HT-29 (cell line): ENCODE measurements around the gene TMEM213. TPM values are rescaled to one million over a fixed set of nuclear protein-coding genes. Genes with fewer than 3 reads are reported as not detected.

ENCODE experiments used
- DNase-seq: peaks from one replicate; pipeline ENCODE4 v3.0.0-alpha.2; 2015; ENCODE audit warnings: low spot score
- small RNA-seq: library from RNA; depleted of rRNA; stranded (forward); fragments of <200 nt; gene quantifications from one replicate; pipeline ENCODE3, GENCODE V24; 2014
- total RNA-seq: library from RNA; depleted of rRNA; stranded (reverse); fragments of >200 nt; shearing (Covaris generic); gene quantifications from 2 replicates; pipeline ENCODE4 v1.2.3, GENCODE V29; 2014; rRNA removed

TMEM213 gene
- total RNA-seq, 1 experiment from 2014 or later: not detected

DNA sequence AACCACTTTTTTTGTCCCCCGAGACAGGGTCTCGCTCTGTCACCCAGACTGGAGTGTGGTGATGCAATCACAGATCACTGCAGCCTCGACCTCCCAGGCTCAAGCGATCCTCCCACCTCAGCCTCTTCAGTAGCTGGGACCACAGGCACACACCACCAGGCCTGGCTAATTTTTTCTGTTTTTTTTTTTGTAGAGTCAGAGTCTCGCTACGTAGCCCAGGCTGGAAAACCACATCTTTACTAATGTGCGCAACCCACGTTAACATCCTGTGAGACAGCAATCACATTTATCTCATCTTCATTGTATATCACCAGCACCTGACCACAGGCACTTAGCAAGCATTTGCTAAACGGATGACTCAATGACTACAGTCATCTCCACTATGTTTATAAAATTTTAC lies 78.0 kb downstream of the TMEM213 start:
- no peak for DNase-seq

DNA sequence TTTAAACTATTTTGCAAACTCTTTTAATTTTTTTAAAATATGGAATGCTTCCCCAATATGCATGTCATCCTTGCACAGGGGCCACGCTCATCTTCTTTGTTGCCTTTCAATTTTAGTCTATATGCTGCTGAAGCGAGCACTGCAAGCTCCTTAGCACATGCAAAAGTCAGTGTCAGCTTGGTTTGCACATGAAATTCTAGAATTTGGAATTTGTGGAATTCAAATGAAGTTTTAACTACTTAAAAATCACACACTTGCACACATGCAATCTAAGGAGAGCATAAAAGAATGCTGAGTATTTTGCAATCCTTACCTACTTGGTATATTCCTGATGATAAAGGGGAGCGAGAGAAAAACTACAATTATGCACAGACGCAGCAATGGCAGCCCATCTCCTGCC lies 78.5 kb downstream of the TMEM213 start:
- no peak for DNase-seq

DNA sequence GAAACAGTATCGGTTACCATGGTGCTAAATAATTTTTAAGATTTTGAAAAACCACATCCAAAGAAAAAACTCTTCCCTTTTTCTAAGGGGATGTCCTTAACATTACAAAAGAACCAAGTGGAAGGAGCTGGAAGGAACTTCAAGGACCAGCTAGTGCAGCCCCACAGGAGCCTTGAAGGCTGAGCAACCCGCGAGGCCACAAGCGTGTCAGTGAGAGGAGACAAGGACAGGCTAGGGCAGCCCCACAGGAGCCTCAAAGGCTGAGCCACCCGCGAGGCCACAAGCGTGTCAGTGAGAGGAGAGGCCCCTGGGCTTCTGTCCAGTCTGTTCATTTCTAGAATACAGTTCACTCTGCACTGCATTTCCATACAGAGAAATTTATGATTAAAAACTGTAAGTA lies 80.3 kb downstream of the TMEM213 start:
- DNase-seq: no peak

DNA sequence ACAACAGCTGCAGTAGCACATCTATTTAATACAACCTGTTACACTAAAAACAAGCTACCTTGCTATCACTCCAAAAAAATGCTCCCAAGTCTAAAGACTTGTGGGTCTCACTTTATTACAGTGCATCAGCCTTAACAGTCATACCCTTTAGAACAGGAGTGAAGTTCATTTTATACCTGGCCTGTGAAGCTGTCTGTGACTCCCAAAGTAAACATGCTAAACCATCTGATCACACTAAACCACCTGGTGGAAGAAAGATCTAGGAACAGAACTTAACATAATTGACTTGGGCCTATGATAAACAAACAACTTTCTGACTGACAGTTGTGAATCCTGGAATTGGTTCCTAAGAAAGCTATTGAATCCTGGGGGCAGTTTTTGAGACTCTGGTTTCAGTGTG lies 81.1 kb downstream of the TMEM213 start:
- no peak for DNase-seq

DNA sequence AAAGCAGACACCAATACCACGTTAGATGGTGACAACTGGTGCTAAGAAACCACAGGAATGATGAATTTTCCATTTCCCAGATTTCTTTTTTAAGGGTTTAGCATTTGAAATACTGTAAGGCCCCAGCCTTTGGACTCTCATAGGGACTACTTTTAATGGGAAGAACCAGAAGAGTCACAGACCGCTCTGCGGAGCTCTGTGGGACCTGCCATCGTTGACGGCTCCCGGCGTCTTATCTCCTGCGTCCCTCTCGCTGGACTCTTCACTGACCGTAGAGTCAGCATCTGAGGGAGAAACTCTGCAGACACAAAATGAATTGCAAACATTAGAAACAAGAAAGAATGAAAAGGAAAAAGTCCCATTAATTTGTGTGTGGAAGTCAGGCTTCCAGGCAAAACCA lies 81.6 kb downstream of the TMEM213 start:
- DNase-seq: no peak

DNA sequence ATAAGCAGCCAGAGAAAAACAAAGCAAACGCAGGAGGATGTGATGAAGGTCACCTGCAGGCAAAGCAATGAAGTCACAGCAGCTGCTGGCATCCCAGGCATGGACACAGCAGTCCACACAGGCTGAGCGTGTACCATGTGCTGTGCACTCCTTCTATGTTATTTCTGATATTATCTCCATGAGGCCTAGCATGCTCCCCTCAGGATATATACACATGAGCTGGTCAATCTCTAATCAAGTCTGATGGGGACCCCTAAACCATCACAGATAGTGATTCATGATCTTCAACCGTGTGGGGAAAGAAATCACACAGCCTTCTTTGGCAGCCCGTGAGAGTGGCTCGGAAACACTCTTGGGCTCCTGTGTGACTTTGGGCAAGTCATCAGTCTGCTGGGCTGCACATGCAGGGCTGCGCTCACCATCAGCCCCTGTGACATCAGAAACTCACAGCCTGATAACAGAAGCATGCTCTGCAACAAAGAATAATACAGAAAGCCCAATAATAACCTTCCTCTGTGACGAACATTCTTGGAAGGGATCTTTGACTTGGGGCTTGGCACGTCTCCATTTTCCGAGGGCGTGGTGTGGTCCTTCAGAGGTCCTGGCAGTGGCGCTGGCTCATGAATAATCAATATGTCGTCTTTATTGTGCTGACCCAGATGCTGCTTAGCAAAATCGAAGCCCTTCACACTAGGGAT lies 83.2 kb downstream of the TMEM213 start:
- no peak for DNase-seq

DNA sequence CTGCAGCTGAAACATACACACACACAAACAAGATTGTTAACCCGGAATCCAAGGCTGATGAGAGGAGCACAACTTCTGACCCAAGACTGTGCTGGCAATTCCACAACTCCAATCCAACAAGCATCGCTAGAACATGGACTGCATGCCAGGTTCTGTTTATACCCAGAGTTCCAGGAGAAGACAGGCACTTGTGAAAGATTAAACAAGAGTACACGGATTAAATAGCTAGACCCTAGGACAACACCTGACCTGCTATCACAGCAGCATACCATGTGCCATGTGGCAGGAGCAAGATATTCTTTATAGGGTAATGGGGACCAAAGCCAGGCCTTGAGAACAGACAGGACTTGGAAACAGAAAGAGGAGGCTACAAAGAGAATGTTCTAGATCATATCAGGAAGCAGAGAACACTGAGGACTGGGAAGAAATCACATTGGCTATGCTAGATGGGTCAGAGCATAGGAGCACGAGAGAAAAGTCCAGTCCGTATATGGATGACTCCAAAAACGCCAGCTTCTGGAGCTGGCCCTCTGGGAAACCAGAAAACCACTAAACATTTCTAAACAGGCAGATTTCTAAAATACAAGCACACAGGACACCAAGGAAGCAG lies 83.9 kb downstream of the TMEM213 start:
- DNase-seq: no peak

DNA sequence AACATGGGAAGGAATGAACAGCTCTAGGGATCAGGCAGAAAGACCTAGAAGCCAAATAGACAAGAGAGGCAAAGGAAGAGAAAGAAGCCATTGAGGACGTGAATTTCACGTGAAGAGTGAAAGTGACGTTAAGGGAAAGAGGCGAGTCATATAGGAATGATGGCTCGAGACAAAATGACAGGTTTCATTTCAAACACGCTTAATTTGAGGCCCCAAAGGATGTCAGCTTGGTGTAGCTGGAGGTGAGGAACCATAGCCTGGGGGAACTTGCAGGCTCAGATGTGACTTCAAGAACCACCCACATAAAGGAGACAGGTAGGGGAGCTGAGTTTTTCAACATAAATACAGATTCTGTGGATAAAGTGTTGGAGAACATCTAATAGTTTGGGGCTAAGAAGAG lies 84.5 kb downstream of the TMEM213 start:
- no peak for DNase-seq

DNA sequence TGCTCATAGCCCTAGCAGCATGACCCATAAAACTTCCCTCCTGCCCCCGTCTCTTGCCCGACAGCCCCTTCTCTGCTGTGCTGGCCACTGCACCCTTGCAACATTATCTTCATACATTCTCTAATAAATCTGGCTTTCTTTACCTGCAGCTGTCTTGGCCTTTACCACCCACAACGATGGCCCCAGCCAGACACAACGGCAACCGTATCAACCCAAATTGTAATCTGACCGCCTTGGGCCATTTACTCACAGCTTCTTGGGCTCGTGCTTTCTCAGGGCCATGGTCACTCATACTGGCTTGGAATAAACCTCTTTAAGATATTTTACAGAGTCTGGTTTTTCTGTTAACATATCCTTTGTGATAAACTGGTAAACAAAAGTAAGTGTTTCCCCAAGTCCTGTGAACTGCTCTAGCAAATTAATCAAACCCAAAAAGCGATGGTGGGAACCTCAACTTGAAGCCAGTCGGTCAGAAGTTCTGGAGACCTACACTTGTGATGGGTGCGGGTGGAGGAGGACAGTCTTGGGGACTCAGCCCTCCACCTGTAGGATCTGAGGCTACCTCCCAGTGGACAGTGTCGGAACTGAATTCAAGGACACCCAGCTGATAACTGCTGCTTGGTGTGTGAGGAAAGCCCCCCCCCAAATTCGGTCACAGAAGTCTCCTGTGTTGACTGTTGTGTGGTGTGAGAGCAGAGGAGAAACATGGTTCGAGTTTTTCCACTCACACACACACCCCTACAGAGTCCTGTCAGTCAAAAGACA lies 87.8 kb downstream of the TMEM213 start:
- no peak for DNase-seq

DNA sequence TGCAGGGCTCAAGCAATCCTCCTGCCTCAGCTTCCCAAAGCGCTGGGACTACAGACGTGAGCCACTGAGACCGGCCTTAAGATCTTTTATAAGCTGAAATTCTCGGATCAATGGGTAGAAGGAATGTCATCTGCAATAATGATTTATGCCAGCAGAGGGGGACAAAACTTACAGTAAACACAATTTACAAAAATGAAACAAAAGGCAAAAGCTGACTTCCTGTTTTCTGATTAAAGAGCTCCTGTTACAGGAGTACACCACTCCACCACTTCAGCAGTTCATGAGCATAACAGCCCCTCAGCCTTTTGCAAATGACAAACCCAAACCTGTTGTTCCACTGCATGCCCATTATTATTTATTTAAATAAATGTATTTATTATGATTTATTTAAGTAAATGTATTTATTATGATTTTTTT lies 88.7 kb downstream of the TMEM213 start:
- DNase-seq: peak; percentile 85

DNA sequence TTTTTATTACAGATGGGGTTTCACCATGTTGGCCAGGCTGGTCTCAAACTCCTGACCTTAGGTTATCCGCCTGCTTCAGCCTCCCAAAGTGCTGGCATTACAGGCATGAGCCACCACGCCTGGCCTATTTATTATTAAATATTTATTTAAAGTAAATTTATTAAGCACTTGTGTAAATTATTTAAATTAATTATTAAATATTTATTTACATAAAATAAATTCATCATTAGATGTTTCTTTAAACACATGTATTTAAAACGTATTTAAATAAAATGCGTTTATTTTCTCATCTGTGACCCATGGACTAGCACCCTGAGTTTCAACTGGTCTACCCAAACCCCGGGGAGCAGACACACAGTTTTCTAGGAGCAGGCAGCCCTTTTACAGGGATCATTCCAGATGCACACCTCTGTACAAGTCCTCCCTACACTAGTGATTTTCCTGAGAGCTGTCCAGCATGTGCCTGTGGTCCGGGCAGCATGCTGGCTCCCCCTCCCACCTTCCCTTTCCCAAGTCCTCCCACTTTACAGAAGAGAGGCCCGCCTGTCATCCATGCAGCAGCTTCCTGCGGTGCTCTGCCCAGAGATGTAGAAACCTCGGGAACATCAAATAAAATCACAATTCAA lies 89.4 kb downstream of the TMEM213 start:
- no peak for DNase-seq

Small RNA genes lying within 50 kb of the gene (small RNA-seq; reads per million reads assigned to genes)
- not detected for gene RNU6-1272P

Other genes with a start within 250 kb of the TMEM213 start
- gene SVOPL, start 96.6 kb upstream of the TMEM213 start, total RNA-seq: not detected in 2 replicates
- gene ATP6V0A4, start 202 bp downstream of the TMEM213 start, total RNA-seq: not detected in 2 replicates
- 0.26 and 0.38 TPM in 2 replicates for gene KIAA1549, start 183.4 kb downstream of the TMEM213 start, total RNA-seq
- gene ZC3HAV1L, start 238.0 kb downstream of the TMEM213 start, total RNA-seq: 11.6 and 13.1 TPM in 2 replicates